ENCODE results near the gene ASF1B. TPM values are rescaled to one million over a fixed set of nuclear protein-coding genes. Genes with fewer than 3 reads are reported as not detected.
A peak's percentile ranks its signal among the peaks of the same experiment; 100 is the strongest.

The ASF1B gene
- total and polyA plus RNA-seq, 7 donors: 0.20 to 6.0 (median 0.93) TPM; not detected in 1

DNA sequence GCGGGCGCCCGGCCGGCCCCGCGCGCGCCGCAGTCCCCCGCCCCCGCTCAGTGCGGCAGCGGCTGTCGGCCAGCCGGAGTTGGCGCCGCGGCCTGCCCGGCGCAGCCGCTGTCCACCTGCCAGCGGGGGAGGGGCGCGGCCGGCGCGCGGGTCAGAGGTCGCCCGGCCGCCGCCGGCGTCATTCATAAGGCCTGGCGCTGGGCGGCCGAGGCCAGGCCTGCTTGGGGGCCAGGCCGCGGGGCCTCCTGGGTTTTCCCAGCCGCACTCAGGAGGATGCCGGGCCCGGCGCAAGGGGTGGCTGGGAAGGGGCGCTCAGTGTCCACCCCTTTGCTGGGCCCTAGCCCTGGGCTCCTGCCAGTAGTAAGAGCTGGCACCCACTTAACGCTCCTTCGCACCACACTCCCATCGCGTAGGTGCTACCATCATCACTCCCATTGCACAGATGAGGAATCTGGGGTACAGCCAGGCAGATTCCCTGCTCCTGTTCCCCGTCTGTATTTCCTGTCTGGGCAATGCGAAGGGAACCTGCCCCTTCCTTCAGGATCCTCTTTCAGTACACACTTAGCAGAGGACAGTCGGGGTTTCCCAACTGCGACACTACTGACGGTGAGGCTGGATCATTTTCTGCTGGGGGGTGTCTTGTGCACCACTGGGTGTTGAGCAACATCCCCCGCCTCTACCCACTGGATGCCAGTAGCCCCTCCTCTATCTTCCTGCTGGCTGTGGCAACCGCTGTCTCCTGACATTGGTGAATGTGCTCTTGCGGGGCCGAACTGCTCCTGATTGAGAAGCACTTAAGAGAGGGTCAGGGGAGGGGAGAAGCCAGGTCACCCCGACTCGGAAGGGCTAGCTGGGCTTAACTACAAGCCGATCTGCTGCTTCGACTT is 18.0 kb downstream of the ASF1B start:
- H3K27ac ChIP-seq: peak overlapping the region; percentile 100
- TF ChIP-seq, protein P1, sequence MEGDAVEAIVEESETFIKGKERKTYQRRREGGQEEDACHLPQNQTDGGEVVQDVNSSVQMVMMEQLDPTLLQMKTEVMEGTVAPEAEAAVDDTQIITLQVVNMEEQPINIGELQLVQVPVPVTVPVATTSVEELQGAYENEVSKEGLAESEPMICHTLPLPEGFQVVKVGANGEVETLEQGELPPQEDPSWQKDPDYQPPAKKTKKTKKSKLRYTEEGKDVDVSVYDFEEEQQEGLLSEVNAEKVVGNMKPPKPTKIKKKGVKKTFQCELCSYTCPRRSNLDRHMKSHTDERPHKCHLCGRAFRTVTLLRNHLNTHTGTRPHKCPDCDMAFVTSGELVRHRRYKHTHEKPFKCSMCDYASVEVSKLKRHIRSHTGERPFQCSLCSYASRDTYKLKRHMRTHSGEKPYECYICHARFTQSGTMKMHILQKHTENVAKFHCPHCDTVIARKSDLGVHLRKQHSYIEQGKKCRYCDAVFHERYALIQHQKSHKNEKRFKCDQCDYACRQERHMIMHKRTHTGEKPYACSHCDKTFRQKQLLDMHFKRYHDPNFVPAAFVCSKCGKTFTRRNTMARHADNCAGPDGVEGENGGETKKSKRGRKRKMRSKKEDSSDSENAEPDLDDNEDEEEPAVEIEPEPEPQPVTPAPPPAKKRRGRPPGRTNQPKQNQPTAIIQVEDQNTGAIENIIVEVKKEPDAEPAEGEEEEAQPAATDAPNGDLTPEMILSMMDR (IDR thresholded peaks at IDR 0.05): no peak
- intact Hi-C loops (cut with DNase I): loop anchor here in 1 of 2 donors (5.0 kb wide), 1 partner anchor 36 kb away; no protein-coding TSS in a partner anchor
- H3K36me3 ChIP-seq (ENCODE audit: insufficient read depth in 1 of 2, low read depth in 1 of 2): no peaks in the 10 kb centered on the region
- DNase-seq (peak; percentile 93 to 94), ATAC-seq (peak; percentile 66 to 74 (median 72))
- no peaks in the 10 kb centered on the region for H3K9me3 ChIP-seq
- H3K4me3 ChIP-seq: peak overlapping the region; percentile 76
- 1 to 2% (median 1%) methylated on average over 23 to 60 of the region's 61 CpGs for WGBS, 3 donors
- no peaks in the 10 kb centered on the region for H3K27me3 ChIP-seq (ENCODE audit: insufficient read depth in 3 of 3, low read length in 2 of 3)
- H3K4me1 ChIP-seq: peaks cover 52% of the 10 kb centered on the region

- intact Hi-C loops (cut with DNase I): loop anchor here in 1 of 2 donors (5.0 kb wide), 1 partner anchor 35 kb away; no protein-coding TSS in a partner anchor
- Histone ChIP-seq H3K27me3 (ENCODE audit: insufficient read depth in 3 of 3, low read length in 2 of 3) (no peaks in the 10 kb centered on the region), H3K36me3 (ENCODE audit: insufficient read depth in 1 of 2, low read depth in 1 of 2) (no peaks in the 10 kb centered on the region), H3K9me3 (no peaks in the 10 kb centered on the region), H3K4me3 (peak within 1 kb of the TSS; percentile 90), H3K27ac (peak within 1 kb of the TSS; percentile 100), H3K4me1 (peaks cover 59% of the 10 kb centered on the region)
- WGBS, 3 donors: 0 to 1% (median 0%) methylated on average over 34 to 67 of the region's 67 CpGs
- TF ChIP-seq, protein P1 (IDR thresholded peaks at IDR 0.05): no peak
- DNase-seq: peak; percentile 100
- peak; percentile 72 to 86 (median 78) for ATAC-seq
These were observed 18.7 kb downstream of the ASF1B start, which contains the start of gene PRKACA for GRCh38 chr19:14117668-14118164. Gene PRKACA (minus strand): TSS chr19:14117762. CDS start chr19:14117547, 215 bp downstream.

DNA sequence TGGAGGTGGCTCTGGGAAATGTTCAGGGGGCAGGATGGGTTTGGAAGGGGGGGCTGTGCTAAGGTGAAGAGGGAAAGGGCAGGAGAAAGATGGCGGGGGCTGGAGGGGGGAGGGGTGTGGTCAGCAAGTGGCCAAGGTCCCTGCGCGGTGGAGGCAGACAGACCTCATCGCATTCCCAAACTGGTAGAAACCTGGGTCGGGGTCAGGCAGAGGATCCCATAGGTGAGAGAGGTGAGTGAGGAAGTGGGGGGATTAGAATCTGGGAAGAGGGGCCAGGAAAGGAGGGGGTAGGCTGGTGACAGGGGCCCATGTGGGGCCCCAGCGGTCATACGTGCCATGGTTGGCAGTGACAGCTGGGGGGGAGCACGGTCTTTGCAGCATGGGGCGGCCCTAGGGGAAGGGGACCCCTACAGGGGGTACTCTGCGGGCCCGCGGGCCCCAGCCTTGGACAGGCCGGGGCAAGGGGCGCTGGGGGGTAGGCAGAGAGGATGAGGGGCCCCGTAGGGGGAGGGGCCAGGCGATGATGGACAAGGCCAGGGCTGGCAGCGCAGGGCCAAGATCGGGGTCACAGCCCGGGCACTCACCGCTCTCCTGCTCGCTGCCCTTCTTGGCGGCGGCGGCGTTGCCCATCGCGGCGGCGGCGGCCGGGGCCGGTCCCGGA is 19.3 kb downstream of the ASF1B start:
- Histone ChIP-seq H3K9me3 (no peaks in the 10 kb centered on the region), H3K4me1 (peaks cover 66% of the 10 kb centered on the region), H3K27me3 (ENCODE audit: insufficient read depth in 3 of 3, low read length in 2 of 3) (no peaks in the 10 kb centered on the region), H3K4me3 (peak overlapping the region; percentile 90), H3K27ac (peak overlapping the region; percentile 88), H3K36me3 (ENCODE audit: insufficient read depth in 1 of 2, low read depth in 1 of 2) (no peaks in the 10 kb centered on the region)
- TF ChIP-seq, protein P1 (IDR thresholded peaks at IDR 0.05): no peak
- intact Hi-C loops (cut with DNase I): loop anchor here in 1 of 2 donors (5.0 kb wide), 1 partner anchor 35 kb away; no protein-coding TSS in a partner anchor
- peak in 1 of 4 donors; percentile 5 for ATAC-seq
- peak; percentile 63 to 77 for DNase-seq
- WGBS, 3 donors: 0 to 1% (median 1%) methylated on average over 19 to 33 of the region's 33 CpGs

GRCh38 chr19:14116525-14116917 is 19.9 kb downstream of the ASF1B start:
- Histone ChIP-seq H3K4me3 (peak overlapping the region; percentile 90), H3K9me3 (no peaks in the 10 kb centered on the region), H3K27ac (peak overlapping the region; percentile 88), H3K4me1 (peaks cover 66% of the 10 kb centered on the region), H3K36me3 (ENCODE audit: insufficient read depth in 1 of 2, low read depth in 1 of 2) (no peaks in the 10 kb centered on the region), H3K27me3 (ENCODE audit: insufficient read depth in 3 of 3, low read length in 2 of 3) (no peaks in the 10 kb centered on the region)
- 4 to 6% (median 6%) methylated on average over 6 of the region's 6 CpGs for WGBS, 3 donors
- intact Hi-C loops (cut with DNase I): loop anchor here in 1 of 2 donors (5.0 kb wide), 1 partner anchor 34 kb away; no protein-coding TSS in a partner anchor
- TF ChIP-seq, protein P1 (IDR thresholded peaks at IDR 0.05): no peak
- DNase-seq (no peak), ATAC-seq (no peak)
